ENCODE data around the gene CAP1.
"Not testable (repeated sequence)": the region's sequence is repeated elsewhere in the genome, so short reads cannot be mapped to it uniquely, and the experiment has no call there.

The CAP1 gene

GRCh38 chr1:40040511-40041465 lies at the start of gene CAP1:
Gene CAP1, plus strand, starts transcription at chr1:40040729. Its CDS starts 18,618 bp downstream, at chr1:40059347.
- Histone ChIP-seq H3K36me3 (ENCODE audit: control insufficient read depth, insufficient read depth, low read length) (peaks cover 2% of the 10 kb centered on the region), H3K4me1 (ENCODE audit: control insufficient read depth, insufficient read depth, low read length) (peaks cover 32% of the 10 kb centered on the region), H3K4me3 (ENCODE audit: low read length) (peak within 1 kb of the TSS; percentile 99), H3K27me3 (ENCODE audit: control insufficient read depth, insufficient read depth, low read length) (no peaks in the 10 kb centered on the region), H3K9ac (ENCODE audit: low read length) (peak within 1 kb of the TSS; percentile 98), H3K27ac (ENCODE audit: low read depth, low read length) (peak within 1 kb of the TSS; percentile 100)

- no peak overlapping the region for H3K9ac ChIP-seq (ENCODE audit: low read length)
- H3K4me3 ChIP-seq (ENCODE audit: low read length): no peak overlapping the region
- no peak overlapping the region for H3K27ac ChIP-seq (ENCODE audit: low read depth, low read length)
- H3K4me1 ChIP-seq (ENCODE audit: control insufficient read depth, insufficient read depth, low read length): no peaks in the 10 kb centered on the region
- H3K36me3 ChIP-seq (ENCODE audit: control insufficient read depth, insufficient read depth, low read length): no peaks in the 10 kb centered on the region
- no peaks in the 10 kb centered on the region for H3K27me3 ChIP-seq (ENCODE audit: control insufficient read depth, insufficient read depth, low read length)
Observed at GRCh38 chr1:39992234-39992633, 48.3 kb upstream of the CAP1 start.

- H3K4me3 ChIP-seq (ENCODE audit: low read length): no peak overlapping the region
- no peaks in the 10 kb centered on the region for H3K36me3 ChIP-seq (ENCODE audit: control insufficient read depth, insufficient read depth, low read length)
- H3K27ac ChIP-seq (ENCODE audit: low read depth, low read length): no peak overlapping the region
- no peaks in the 10 kb centered on the region for H3K4me1 ChIP-seq (ENCODE audit: control insufficient read depth, insufficient read depth, low read length)
- no peak overlapping the region for H3K9ac ChIP-seq (ENCODE audit: low read length)
- H3K27me3 ChIP-seq (ENCODE audit: control insufficient read depth, insufficient read depth, low read length): no peaks in the 10 kb centered on the region
Observed at GRCh38 chr1:39992888-39993287, 47.6 kb upstream of the CAP1 start.

- Histone ChIP-seq H3K27ac (ENCODE audit: low read depth, low read length) (no peak overlapping the region), H3K4me3 (ENCODE audit: low read length) (no peak overlapping the region), H3K27me3 (ENCODE audit: control insufficient read depth, insufficient read depth, low read length) (no peaks in the 10 kb centered on the region), H3K4me1 (ENCODE audit: control insufficient read depth, insufficient read depth, low read length) (no peaks in the 10 kb centered on the region), H3K36me3 (ENCODE audit: control insufficient read depth, insufficient read depth, low read length) (no peaks in the 10 kb centered on the region), H3K9ac (ENCODE audit: low read length) (no peak overlapping the region)
Observed at GRCh38 chr1:39995973-39996393, 44.5 kb upstream of the CAP1 start.

GRCh38 chr1:39996396-39997004 lies 44.0 kb upstream of the CAP1 start:
- Histone ChIP-seq H3K9ac (ENCODE audit: low read length) (no peak overlapping the region), H3K27me3 (ENCODE audit: control insufficient read depth, insufficient read depth, low read length) (no peaks in the 10 kb centered on the region), H3K4me3 (ENCODE audit: low read length) (no peak overlapping the region), H3K27ac (ENCODE audit: low read depth, low read length) (no peak overlapping the region), H3K36me3 (ENCODE audit: control insufficient read depth, insufficient read depth, low read length) (no peaks in the 10 kb centered on the region), H3K4me1 (ENCODE audit: control insufficient read depth, insufficient read depth, low read length) (no peaks in the 10 kb centered on the region)

- H3K4me3 ChIP-seq (ENCODE audit: low read length): no peak overlapping the region
- no peak overlapping the region for H3K9ac ChIP-seq (ENCODE audit: low read length)
- no peak overlapping the region for H3K27ac ChIP-seq (ENCODE audit: low read depth, low read length)
- H3K36me3 ChIP-seq (ENCODE audit: control insufficient read depth, insufficient read depth, low read length): no peaks in the 10 kb centered on the region
- no peaks in the 10 kb centered on the region for H3K4me1 ChIP-seq (ENCODE audit: control insufficient read depth, insufficient read depth, low read length)
- no peaks in the 10 kb centered on the region for H3K27me3 ChIP-seq (ENCODE audit: control insufficient read depth, insufficient read depth, low read length)
Observed at GRCh38 chr1:40001456-40001855, 39.1 kb upstream of the CAP1 start.

GRCh38 chr1:40003156-40004093 lies 37.1 kb upstream of the CAP1 start:
- Histone ChIP-seq H3K4me1 (ENCODE audit: control insufficient read depth, insufficient read depth, low read length) (no peaks in the 10 kb centered on the region), H3K27ac (ENCODE audit: low read depth, low read length) (no peak overlapping the region), H3K9ac (ENCODE audit: low read length) (no peak overlapping the region), H3K27me3 (ENCODE audit: control insufficient read depth, insufficient read depth, low read length) (no peaks in the 10 kb centered on the region), H3K36me3 (ENCODE audit: control insufficient read depth, insufficient read depth, low read length) (no peaks in the 10 kb centered on the region), H3K4me3 (ENCODE audit: low read length) (no peak overlapping the region)

- H3K27me3 ChIP-seq (ENCODE audit: control insufficient read depth, insufficient read depth, low read length): no peaks in the 10 kb centered on the region
Observed at GRCh38 chr1:40004857-40005256, 35.7 kb upstream of the CAP1 start.

GRCh38 chr1:40007481-40008034 lies 33.0 kb upstream of the CAP1 start:
- not testable (repeated sequence) for H3K4me1 ChIP-seq (ENCODE audit: control insufficient read depth, insufficient read depth, low read length); H3K9ac ChIP-seq (ENCODE audit: low read length); H3K4me3 ChIP-seq (ENCODE audit: low read length); H3K27me3 ChIP-seq (ENCODE audit: control insufficient read depth, insufficient read depth, low read length); H3K36me3 ChIP-seq (ENCODE audit: control insufficient read depth, insufficient read depth, low read length); H3K27ac ChIP-seq (ENCODE audit: low read depth, low read length)

More at GRCh38 chr1:40004857-40005256, 35.7 kb upstream of the CAP1 start:
- Histone ChIP-seq H3K27ac (ENCODE audit: low read depth, low read length) (no peak overlapping the region), H3K4me3 (ENCODE audit: low read length) (no peak overlapping the region), H3K9ac (ENCODE audit: low read length) (no peak overlapping the region), H3K4me1 (ENCODE audit: control insufficient read depth, insufficient read depth, low read length) (no peaks in the 10 kb centered on the region), H3K36me3 (ENCODE audit: control insufficient read depth, insufficient read depth, low read length) (no peaks in the 10 kb centered on the region)

- Histone ChIP-seq H3K9ac (ENCODE audit: low read length) (no peak overlapping the region), H3K27me3 (ENCODE audit: control insufficient read depth, insufficient read depth, low read length) (no peaks in the 10 kb centered on the region), H3K36me3 (ENCODE audit: control insufficient read depth, insufficient read depth, low read length) (no peaks in the 10 kb centered on the region), H3K4me1 (ENCODE audit: control insufficient read depth, insufficient read depth, low read length) (no peaks in the 10 kb centered on the region), H3K4me3 (ENCODE audit: low read length) (no peak overlapping the region), H3K27ac (ENCODE audit: low read depth, low read length) (no peak overlapping the region)
Observed at GRCh38 chr1:40011198-40011597, 29.3 kb upstream of the CAP1 start.

- Histone ChIP-seq H3K9ac (ENCODE audit: low read length) (no peak overlapping the region), H3K27me3 (ENCODE audit: control insufficient read depth, insufficient read depth, low read length) (no peaks in the 10 kb centered on the region), H3K4me1 (ENCODE audit: control insufficient read depth, insufficient read depth, low read length) (no peaks in the 10 kb centered on the region), H3K36me3 (ENCODE audit: control insufficient read depth, insufficient read depth, low read length) (no peaks in the 10 kb centered on the region), H3K27ac (ENCODE audit: low read depth, low read length) (no peak overlapping the region), H3K4me3 (ENCODE audit: low read length) (no peak overlapping the region)
Observed at GRCh38 chr1:40014253-40014706, 26.2 kb upstream of the CAP1 start.
